H9 (cell line): ENCODE measurements around the gene ARRB1. TPM values are rescaled to one million over a fixed set of nuclear protein-coding genes. Genes with fewer than 3 reads are reported as not detected.

ENCODE experiments used
- DNase-seq: peaks from one replicate; pipeline ENCODE4 v3.0.0-alpha.2; 2017
- H2AFZ ChIP-seq: one replicate; pipeline ENCODE4 v1.6.1; 2013; ENCODE audit warnings: mild to moderate bottlenecking, low read length, control low read depth, moderate library complexity
- H2AK5ac ChIP-seq: 2 replicates; pipeline ENCODE4 v1.6.1; 2013; ENCODE audit warnings: low read length, control low read depth, mixed read lengths; ENCODE audit not compliant: insufficient read length
- H2BK120ac ChIP-seq: one replicate; pipeline ENCODE4 v1.6.1; 2013; ENCODE audit warnings: low read depth, mild to moderate bottlenecking, low read length, control low read depth, inconsistent platforms; ENCODE audit not compliant: poor library complexity, severe bottlenecking
- H2BK12ac ChIP-seq: 2 replicates; pipeline ENCODE4 v1.6.1; 2013; ENCODE audit warnings: low read length, control low read depth, mixed read lengths, low read depth; ENCODE audit not compliant: insufficient read length
- H2BK15ac ChIP-seq: 2 replicates; pipeline ENCODE4 v1.6.1; 2013; ENCODE audit warnings: low read depth, low read length, control low read depth
- H2BK20ac ChIP-seq: one replicate; pipeline ENCODE4 v1.6.1; 2013; ENCODE audit warnings: low read depth, mild to moderate bottlenecking, low read length, control low read depth, inconsistent platforms; ENCODE audit not compliant: poor library complexity, severe bottlenecking
- H2BK5ac ChIP-seq: 2 replicates; pipeline ENCODE4 v1.6.1; 2013; ENCODE audit warnings: low read length, control low read depth, mixed read lengths; ENCODE audit not compliant: insufficient read length
- H3K14ac ChIP-seq: 2 replicates; pipeline ENCODE4 v1.6.1; 2013; ENCODE audit warnings: low read length, control low read depth; ENCODE audit not compliant: insufficient read depth
- H3K18ac ChIP-seq: 2 replicates; pipeline ENCODE4 v1.6.1; 2013; ENCODE audit warnings: low read depth, mild to moderate bottlenecking, mixed read lengths, low read length, control low read depth; ENCODE audit not compliant: insufficient read length
- H3K23ac ChIP-seq: 2 replicates; pipeline ENCODE4 v1.6.1; 2013; ENCODE audit warnings: low read length, control low read depth, mixed read lengths, low read depth; ENCODE audit not compliant: insufficient read length
- H3K23me2 ChIP-seq: 2 replicates; pipeline ENCODE4 v1.6.1; 2013; ENCODE audit warnings: low read depth, mild to moderate bottlenecking, mixed read lengths, low read length, control low read depth; ENCODE audit not compliant: insufficient read length, poor library complexity, severe bottlenecking
- H3K27ac ChIP-seq: 2 replicates; pipeline ENCODE4 v1.5.1; 2013; ENCODE audit warnings: low read length, control low read depth, mixed read lengths, low read depth; ENCODE audit not compliant: insufficient read length
- H3K27me3 ChIP-seq: 2 replicates; pipeline ENCODE4 v1.6.1; 2013; ENCODE audit warnings: low read length, control low read depth, inconsistent platforms; ENCODE audit not compliant: insufficient read depth
- H3K4ac ChIP-seq: 2 replicates; pipeline ENCODE4 v1.6.1; 2013; ENCODE audit warnings: low read depth, mild to moderate bottlenecking, control low read depth, inconsistent platforms, low read length, moderate library complexity
- H3K4me1 ChIP-seq: 2 replicates; pipeline ENCODE4 v1.6.1; 2013; ENCODE audit warnings: low read length, control low read depth, inconsistent platforms; ENCODE audit not compliant: insufficient read depth
- H3K4me2 ChIP-seq: 2 replicates; pipeline ENCODE4 v1.6.1; 2013; ENCODE audit warnings: low read length, control low read depth, mixed read lengths; ENCODE audit not compliant: insufficient read length, insufficient read depth
- H3K56ac ChIP-seq: 2 replicates; pipeline ENCODE4 v1.6.1; 2013; ENCODE audit warnings: low read depth, mild to moderate bottlenecking, mixed read lengths, low read length, control low read depth; ENCODE audit not compliant: insufficient read length
- H3K79me1 ChIP-seq: 2 replicates; pipeline ENCODE4 v1.6.1; 2013; ENCODE audit warnings: low read depth, mild to moderate bottlenecking, moderate library complexity, low read length, control low read depth, inconsistent platforms; ENCODE audit not compliant: insufficient read depth, poor library complexity, severe bottlenecking
- H3K79me2 ChIP-seq: 2 replicates; pipeline ENCODE4 v1.6.1; 2013; ENCODE audit warnings: low read length, control low read depth, inconsistent platforms; ENCODE audit not compliant: insufficient read depth
- H3K9ac ChIP-seq: 2 replicates; pipeline ENCODE4 v1.6.1; 2013; ENCODE audit warnings: low read length, control low read depth, mixed read lengths; ENCODE audit not compliant: insufficient read length; ENCODE audit errors: extremely low read depth
- H3K9me3 ChIP-seq: one replicate; pipeline ENCODE4 v1.6.1; 2013; ENCODE audit warnings: low read depth, low read length, inconsistent platforms; ENCODE audit not compliant: control insufficient read depth
- H3T11ph ChIP-seq: one replicate; pipeline ENCODE4 v1.6.1; 2013; ENCODE audit warnings: mild to moderate bottlenecking, low read length, control low read depth, inconsistent platforms
- H4K20me1 ChIP-seq: one replicate; pipeline ENCODE4 v1.6.1; 2013; ENCODE audit not compliant: control insufficient read depth, insufficient read length, insufficient read depth
- H4K5ac ChIP-seq: 2 replicates; pipeline ENCODE4 v1.6.1; 2013; ENCODE audit warnings: low read depth, mild to moderate bottlenecking, mixed read lengths, low read length, control low read depth; ENCODE audit not compliant: insufficient read length
- H4K8ac ChIP-seq: replicated peaks from 2 replicates; pipeline ENCODE4 v1.6.1; 2013; ENCODE audit warnings: low read length, control low read depth, mixed read lengths, low read depth; ENCODE audit not compliant: insufficient read length
- H4K91ac ChIP-seq: 2 replicates; pipeline ENCODE4 v1.6.1; 2013; ENCODE audit warnings: low read depth, mild to moderate bottlenecking, moderate library complexity, mixed read lengths, low read length, control low read depth; ENCODE audit not compliant: insufficient read length
- H3K27ac Mint-ChIP-seq, 3 experiments: 2 replicates in 2 of 3; 3 replicates in 1 of 3; pipeline ENCODE4 v1.8.0; 2020 to 2021; ENCODE audit warnings: mixed read lengths in 3 of 3, mild to moderate bottlenecking in 1 of 3, moderate library complexity in 1 of 3
- H3K27me3 Mint-ChIP-seq: 2 replicates; pipeline ENCODE4 v1.8.0; 2021; ENCODE audit warnings: low read depth, mild to moderate bottlenecking, moderate library complexity, mixed read lengths
- H3K36me3 Mint-ChIP-seq, 3 experiments: 2 replicates in 2 of 3; 3 replicates in 1 of 3; pipeline ENCODE4 v1.8.0; 2020 to 2021; ENCODE audit warnings: low read depth in 3 of 3, mixed read lengths in 3 of 3; ENCODE audit not compliant: insufficient read depth in 1 of 3
- H3K4me1 Mint-ChIP-seq, 2 experiments: 2 replicates each; pipeline ENCODE4 v1.8.0; 2020; ENCODE audit warnings: mixed read lengths in 2 of 2
- H3K4me3 Mint-ChIP-seq, 2 experiments: 2 replicates in 1 of 2; 3 replicates in 1 of 2; pipeline ENCODE4 v1.8.0; 2020 to 2021; ENCODE audit warnings: mild to moderate bottlenecking in 2 of 2, mixed read lengths in 2 of 2, moderate library complexity in 1 of 2
- H3K9me3 Mint-ChIP-seq, 2 experiments: 2 replicates in 1 of 2; 3 replicates in 1 of 2; pipeline ENCODE4 v1.8.0; 2020; ENCODE audit warnings: mild to moderate bottlenecking in 2 of 2, mixed read lengths in 2 of 2, moderate library complexity in 1 of 2
- WGBS: extraction: QIAGEN DNeasy Blood & Tissue Kit; methylation state at CpG from one replicate; pipeline ENCODE4 v1.1.7; 2013; ENCODE audit warnings: missing lambda C conversion rate, low lambda C conversion rate, mixed read lengths; ENCODE audit not compliant: insufficient read length; ENCODE audit errors: extremely low coverage; 5-methylcytosine and 5-hydroxymethylcytosine counted together
- long read RNA-seq: library from polyadenylated mRNA; unstranded; transcript quantifications from one replicate; pipeline ENCODE4 v2.0.0, GENCODE V29; 2020
- total RNA-seq: library from RNA; stranded (reverse); gene quantifications from 2 replicates; pipeline ENCODE4 v1.2.1, GENCODE V29; 2021
- TF ChIP-seq, protein P1 (sequence below): fragments of 200-600 bp; sonication (generic); conservative IDR thresholded peaks from 3 replicates; pipeline ENCODE4 v1.8.0; 2021; ENCODE audit warnings: antibody characterized with exemption, mild to moderate bottlenecking

The ARRB1 gene
- total RNA-seq = 20.6 and 22.1 TPM in 2 replicates
- long read RNA-seq, transcript ARRB1-202 (16 exons, 3,336 nt) = minor isoform, 14 of 73 reads
- long read RNA-seq, transcript ARRB1-201 (15 exons, 1,895 nt) = major isoform, 45 of 73 reads
- long read RNA-seq, partial matches to known transcripts = 2 of 73 reads
- long read RNA-seq, other reads (novel, unspliced or antisense) = 12 of 73 reads

DNA sequence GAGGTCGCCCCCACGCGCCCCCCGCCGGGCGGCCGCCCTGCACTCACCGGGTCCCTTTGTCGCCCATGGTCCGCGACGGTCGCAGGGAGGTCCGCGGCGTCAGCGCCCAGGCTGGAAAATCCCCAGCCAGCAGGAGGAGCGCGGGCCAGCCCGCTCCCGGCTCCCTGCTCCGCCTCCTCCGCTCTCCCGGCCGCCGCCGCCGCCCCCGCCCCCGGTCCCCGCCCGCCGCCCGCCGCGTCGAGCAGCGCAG, at the start of gene ARRB1:
Gene ARRB1, minus strand, starts transcription at position 121 of the 250 bp plus-strand sequence. Its CDS starts 54 bp downstream, at position 67.
- Mint-ChIP-seq H3K9me3 (no peaks in the 10 kb centered on the region; a peak in 1 of 5 replicates), H3K4me3 (peak within 1 kb of the TSS; percentile 72 to 87), H3K27me3 (peaks cover 9% of the 10 kb centered on the region), H3K36me3 (no peaks in the 10 kb centered on the region), H3K27ac (peak within 1 kb of the TSS in 1 of 3 experiments; percentile 40; a peak in 1 of 7 replicates), H3K4me1 (peaks cover 42 to 47% of the 10 kb centered on the region in 2 experiments)
- peak within 1 kb of the TSS; percentile 87 for H3K4me2 ChIP-seq
- H3K9me3 ChIP-seq = no peaks in the 10 kb centered on the region
- no peak within 1 kb of the TSS for H2BK5ac ChIP-seq
- H3K4ac ChIP-seq = no peak within 1 kb of the TSS
- peak within 1 kb of the TSS; percentile 5 for H3K18ac ChIP-seq
- H4K8ac ChIP-seq = no peak within 1 kb of the TSS
- H4K20me1 ChIP-seq = no peaks in the 10 kb centered on the region
- H3K79me1 ChIP-seq = no peaks in the 10 kb centered on the region
- H4K91ac ChIP-seq = no peak within 1 kb of the TSS
- H2BK120ac ChIP-seq = no peak within 1 kb of the TSS
- TF ChIP-seq, protein P1, sequence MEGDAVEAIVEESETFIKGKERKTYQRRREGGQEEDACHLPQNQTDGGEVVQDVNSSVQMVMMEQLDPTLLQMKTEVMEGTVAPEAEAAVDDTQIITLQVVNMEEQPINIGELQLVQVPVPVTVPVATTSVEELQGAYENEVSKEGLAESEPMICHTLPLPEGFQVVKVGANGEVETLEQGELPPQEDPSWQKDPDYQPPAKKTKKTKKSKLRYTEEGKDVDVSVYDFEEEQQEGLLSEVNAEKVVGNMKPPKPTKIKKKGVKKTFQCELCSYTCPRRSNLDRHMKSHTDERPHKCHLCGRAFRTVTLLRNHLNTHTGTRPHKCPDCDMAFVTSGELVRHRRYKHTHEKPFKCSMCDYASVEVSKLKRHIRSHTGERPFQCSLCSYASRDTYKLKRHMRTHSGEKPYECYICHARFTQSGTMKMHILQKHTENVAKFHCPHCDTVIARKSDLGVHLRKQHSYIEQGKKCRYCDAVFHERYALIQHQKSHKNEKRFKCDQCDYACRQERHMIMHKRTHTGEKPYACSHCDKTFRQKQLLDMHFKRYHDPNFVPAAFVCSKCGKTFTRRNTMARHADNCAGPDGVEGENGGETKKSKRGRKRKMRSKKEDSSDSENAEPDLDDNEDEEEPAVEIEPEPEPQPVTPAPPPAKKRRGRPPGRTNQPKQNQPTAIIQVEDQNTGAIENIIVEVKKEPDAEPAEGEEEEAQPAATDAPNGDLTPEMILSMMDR = no peak
- no peak within 1 kb of the TSS for H3K27ac ChIP-seq
- H3K79me2 ChIP-seq = no peaks in the 10 kb centered on the region; the same call in 1 of the 2 replicates
- H3K4me1 ChIP-seq = peaks cover 12% of the 10 kb centered on the region
- WGBS = no CpG with 5 or more reads among the region's 38 CpGs
- peaks cover 2% of the 10 kb centered on the region; the same call in 1 of the 2 replicates for H3K27me3 ChIP-seq
- H2BK12ac ChIP-seq = no peak within 1 kb of the TSS
- no peak within 1 kb of the TSS for H2AFZ ChIP-seq
- no peak within 1 kb of the TSS for H3T11ph ChIP-seq
- H2BK20ac ChIP-seq = no peak within 1 kb of the TSS
- no peak within 1 kb of the TSS for H2AK5ac ChIP-seq
- H3K56ac ChIP-seq = no peak within 1 kb of the TSS
- H2BK15ac ChIP-seq = no peak within 1 kb of the TSS
- H4K5ac ChIP-seq = no peak within 1 kb of the TSS
- peaks cover 10% of the 10 kb centered on the region for H3K23me2 ChIP-seq
- peak within 1 kb of the TSS; percentile 79 for H3K14ac ChIP-seq
- H3K23ac ChIP-seq = no peak within 1 kb of the TSS
- no peak for DNase-seq
- peak within 1 kb of the TSS; percentile 2 for H3K9ac ChIP-seq
